NOMO-1 treated with DMSO at 0.1 percent for 48 hours (cell line): ENCODE data around the gene ACY1.

ENCODE experiments used
- DNase-seq: peaks from one replicate; lab custom pipeline; 2025; ENCODE audit not compliant: unreplicated experiment; lab: John Stamatoyannopoulos, UW

ACY1 gene

GRCh38 chr3:51962854-51963530, 20.3 kb upstream of the ACY1 start:
- DNase-seq, result no peak

- no peak for DNase-seq
Observed at GRCh38 chr3:51963951-51964451, 19.3 kb upstream of the ACY1 start.

GRCh38 chr3:51964521-51964920, 18.8 kb upstream of the ACY1 start:
- DNase-seq, result no peak

- DNase-seq, result no peak
Observed at GRCh38 chr3:51966016-51966415, 17.3 kb upstream of the ACY1 start.

- DNase-seq, result no peak
Observed at GRCh38 chr3:51966486-51966885, 16.8 kb upstream of the ACY1 start.

- DNase-seq, result no peak
Observed at GRCh38 chr3:51966922-51967383, 16.4 kb upstream of the ACY1 start.

GRCh38 chr3:51967384-51968169, 15.8 kb upstream of the ACY1 start, which contains the start of gene PCBP4:
TSS of gene PCBP4 (minus strand) at chr3:51967454. CDS start at chr3:51961240, 6,214 bp downstream.
- no peak for DNase-seq

- DNase-seq, result no peak
Observed at GRCh38 chr3:51968170-51968775, 15.1 kb upstream of the ACY1 start.

- DNase-seq, result no peak
Observed at GRCh38 chr3:51968883-51969678, 14.3 kb upstream of the ACY1 start.

GRCh38 chr3:51969841-51970240, 13.5 kb upstream of the ACY1 start:
- DNase-seq, result no peak

GRCh38 chr3:51970606-51971300, 12.6 kb upstream of the ACY1 start:
- DNase-seq, result no peak

- DNase-seq, result no peak
Observed at GRCh38 chr3:51971350-51971749, 12.0 kb upstream of the ACY1 start.

GRCh38 chr3:51974277-51974962, 8.9 kb upstream of the ACY1 start:
- no peak for DNase-seq

GRCh38 chr3:51974963-51975851, 8.1 kb upstream of the ACY1 start, which contains the start of gene ABHD14A:
TSS of gene ABHD14A (plus strand) at chr3:51975064. CDS start at chr3:51975136, 72 bp downstream.
- peak; percentile 43 for DNase-seq

GRCh38 chr3:51975852-51976549, 7.3 kb upstream of the ACY1 start:
- peak; percentile 24 for DNase-seq

GRCh38 chr3:51977446-51978142, 5.7 kb upstream of the ACY1 start:
- no peak for DNase-seq

- DNase-seq, result no peak
Observed at GRCh38 chr3:51978143-51978502, 5.2 kb upstream of the ACY1 start.
